Endothelial cell of umbilical vein (primary cell): ENCODE data around the gene PYGO1. TPM values are rescaled to one million over a fixed set of nuclear protein-coding genes. Genes with fewer than 3 reads are reported as not detected.

Experiments used
- BruUV-seq: library from RNA; stranded (reverse); fragments of 400-500 nt; replicated peaks from 2 replicates; lab custom pipeline; 2021; lab: Mats Ljungman, UMichigan
- CTCF ChIA-PET: fragments of 300-600, 350-600 bp; sonication (Branson Sonifier 250); formaldehyde crosslinking; loops from one replicate; lab custom pipeline; 2021; ENCODE audit warnings: antibody characterized with exemption, inconsistent platforms; lab: Charles Lee
- POLR2A ChIA-PET: fragments of 300-600, 350-600 bp; sonication (Branson Sonifier 250); formaldehyde crosslinking; loops from one replicate; lab custom pipeline; 2021; ENCODE audit warnings: antibody characterized with exemption, inconsistent platforms; lab: Charles Lee
- DNase-seq: peaks from one replicate; pipeline ENCODE4 v3.0.0-alpha.2; 2011; ENCODE audit warnings: low read depth, low spot score
- FAIRE-seq: peaks from 2 replicates; lab custom pipeline; 2011; peaks lifted over from hg19 to GRCh38; lab: Jason Lieb, UNC
- H2AFZ ChIP-seq: 2 replicates; pipeline ENCODE4 v1.6.0; 2012; ENCODE audit warnings: low read depth, low read length, control low read depth, inconsistent platforms
- H3K27ac ChIP-seq: 2 replicates; pipeline ENCODE4 v1.5.1; 2011; ENCODE audit warnings: low read depth, mild to moderate bottlenecking, control low read depth, low read length, moderate library complexity; ENCODE audit not compliant: insufficient read depth
- H3K27me3 ChIP-seq, 2 experiments: 2 replicates each; pipeline versions ENCODE4 v1.6.0 to v1.6.1; 2011; ENCODE audit warnings: low read length in 2 of 2, mixed read lengths in 1 of 2; ENCODE audit not compliant: control insufficient read depth in 2 of 2, insufficient read depth in 2 of 2
- H3K36me3 ChIP-seq, 2 experiments: 2 replicates in 1 of 2; 3 replicates in 1 of 2; pipeline ENCODE4 v1.5.1; 2011; ENCODE audit warnings: low read length in 2 of 2, mild to moderate bottlenecking in 1 of 2, moderate library complexity in 1 of 2; ENCODE audit not compliant: control insufficient read depth in 2 of 2, insufficient read depth in 2 of 2; ENCODE audit errors: extremely low read depth in 1 of 2
- H3K4me1 ChIP-seq: 3 replicates; pipeline ENCODE4 v1.5.1; 2011; ENCODE audit warnings: mild to moderate bottlenecking, low read length; ENCODE audit not compliant: control insufficient read depth, insufficient read depth; ENCODE audit errors: extremely low read depth
- H3K4me2 ChIP-seq: 2 replicates; pipeline ENCODE4 v1.6.1; 2011; ENCODE audit warnings: low read length, control low read depth, mixed read lengths; ENCODE audit not compliant: insufficient read depth
- H3K4me3 ChIP-seq, 3 experiments: fragments of 200-600 bp in 1 of 3; sonication (generic), shearing (Covaris generic) in 1 of 3; replicated peaks in 1 of 3; 2 replicates each; pipeline ENCODE4 v1.5.1; 2011 to 2016; ENCODE audit warnings: control low read depth in 3 of 3, low read length in 3 of 3, mild to moderate bottlenecking in 2 of 3, inconsistent platforms in 1 of 3, low read depth in 1 of 3, moderate library complexity in 1 of 3; ENCODE audit not compliant: insufficient read depth in 1 of 3
- H3K79me2 ChIP-seq: 2 replicates; pipeline ENCODE4 v1.6.0; 2012; ENCODE audit warnings: low read length, inconsistent platforms; ENCODE audit not compliant: control insufficient read depth, insufficient read depth
- H3K9ac ChIP-seq: replicated peaks from 2 replicates; pipeline ENCODE3; 2011; ENCODE audit warnings: low read length, control low read depth; ENCODE audit not compliant: insufficient read depth; ENCODE audit errors: extremely low read depth
- H3K9me1 ChIP-seq: replicated peaks from 3 replicates; pipeline ENCODE4 v1.6.0; 2011; ENCODE audit warnings: mild to moderate bottlenecking, low read length; ENCODE audit not compliant: control insufficient read depth, insufficient read depth; ENCODE audit errors: extremely low read depth
- H3K9me3 ChIP-seq: replicated peaks from 2 replicates; pipeline ENCODE4 v1.5.1; 2012; ENCODE audit warnings: low read length, inconsistent platforms; ENCODE audit not compliant: control insufficient read depth, insufficient read depth
- H4K20me1 ChIP-seq: replicated peaks from 2 replicates; pipeline ENCODE3; 2011; ENCODE audit warnings: mild to moderate bottlenecking, low read length; ENCODE audit not compliant: control insufficient read depth, insufficient read depth; ENCODE audit errors: extremely low read depth
- CTCF ChIP-seq, 2 donors: IDR thresholded peaks; 1 replicate in 1 of 2; 2 replicates in 1 of 2; pipeline ENCODE4 v1.5.1; 2011; ENCODE audit warnings: low read length in 2 of 2, mild to moderate bottlenecking in 2 of 2, moderate library complexity in 2 of 2, control low read depth in 1 of 2, inconsistent platforms in 1 of 2, low read depth in 1 of 2; ENCODE audit not compliant: insufficient read depth in 1 of 2; ENCODE audit errors: extremely low read depth in 1 of 2
- EZH2 ChIP-seq: IDR thresholded peaks from 2 replicates; pipeline ENCODE4 v1.6.1; 2012; ENCODE audit warnings: borderline replicate concordance, low read depth, mild to moderate bottlenecking, moderate library complexity, low read length, inconsistent platforms; ENCODE audit not compliant: severe bottlenecking
- GATA2 ChIP-seq: IDR thresholded peaks from 2 replicates; pipeline ENCODE4 v1.7.0; 2011; ENCODE audit warnings: low read depth, mild to moderate bottlenecking, moderate library complexity, mixed read lengths, low read length; ENCODE audit not compliant: insufficient read length, insufficient read depth
- JUN ChIP-seq: IDR thresholded peaks from 2 replicates; pipeline ENCODE4 v1.6.1; 2011; ENCODE audit warnings: borderline replicate concordance, low read depth; ENCODE audit not compliant: insufficient read length, insufficient read depth
- MAX ChIP-seq: IDR thresholded peaks from 2 replicates; pipeline ENCODE4 v1.6.1; 2011; ENCODE audit not compliant: insufficient read depth, insufficient read length
- MYC ChIP-seq: IDR thresholded peaks from one replicate; pipeline ENCODE4 v1.6.1; 2011; ENCODE audit warnings: mild to moderate bottlenecking, low read depth, low read length
- POLR2A ChIP-seq: IDR thresholded peaks from 2 replicates; pipeline ENCODE4 v1.6.1; 2012; ENCODE audit warnings: low read depth, mild to moderate bottlenecking, control low read depth, low read length
- POLR2AphosphoS5 ChIP-seq: IDR thresholded peaks from 2 replicates; pipeline ENCODE4 v1.6.1; 2012; ENCODE audit warnings: low read depth, mild to moderate bottlenecking, control low read depth, low read length, moderate library complexity; ENCODE audit not compliant: insufficient read depth
- dilution Hi-C: fragments of 300-500 bp; cut with MboI; formaldehyde crosslinking; loops from one replicate; pipeline ENCODE4 v1.15.0; 2019; ENCODE audit warnings: low sequenced_read_pairs; ENCODE audit not compliant: extremely low pct_ligation_motif_present
- intact Hi-C: fragments of 100-400 bp; cut with micrococcal nuclease; formaldehyde crosslinking; loops from one replicate; pipeline ENCODE4 v1.10.0; 2022
- polyA plus RNA-seq, 4 experiments: library from polyadenylated mRNA; depleted of rRNA in 3 of 4; stranded (reverse) in 3 of 4; unstranded in 1 of 4; fragments of >200 nt; gene quantifications; 2 replicates each; pipeline versions ENCODE4 v1.2.1 to v1.2.3, GENCODE V29; 2011 to 2012; ENCODE audit warnings: missing spikeins in 1 of 4
- total RNA-seq: library from RNA; stranded (reverse); gene quantifications from 2 replicates; pipeline ENCODE4 v1.2.3, GENCODE V29; 2021

The PYGO1 gene
- total and polyA plus RNA-seq, 2 donors (not counting 3 experiments of a cell fraction or from before 2014, with no cell fraction given), result 1.9 to 7.6 TPM

- no peak overlapping the region for H2AFZ ChIP-seq
- dilution Hi-C loops (no loop called here), intact Hi-C loops (no loop called here)
- peaks cover 2% of the 10 kb centered on the region for H3K9me3 ChIP-seq
- H3K79me2 ChIP-seq, result no peaks in the 10 kb centered on the region
- H3K4me2 ChIP-seq, result no peak overlapping the region
- BruUV-seq, result no TSS peak
- TF ChIP-seq POLR2A, result no peak
- TF ChIP-seq MAX, result no peak
- no peak for TF ChIP-seq MYC
- TF ChIP-seq POLR2AphosphoS5, result no peak
- no peak for TF ChIP-seq EZH2
- TF ChIP-seq JUN, result no peak
- TF ChIP-seq GATA2, result no peak
- no peak for TF ChIP-seq CTCF (IDR thresholded peaks at IDR 0.05; ENCODE audit: extremely low read depth in 1 of 2, insufficient read depth in 1 of 2, low read depth in 1 of 2, low read length in 2 of 2)
- no peaks in the 10 kb centered on the region for H3K36me3 ChIP-seq
- no peak overlapping the region for H3K27ac ChIP-seq
- no peaks in the 10 kb centered on the region for H3K4me1 ChIP-seq
- no peak overlapping the region for H3K9ac ChIP-seq
- no peak overlapping the region for H3K4me3 ChIP-seq
- peak; percentile 10 for DNase-seq
- ChIA-PET POLR2A (no interaction called here), CTCF (no interaction called here)
- no peaks in the 10 kb centered on the region for H3K9me1 ChIP-seq
- no peaks in the 10 kb centered on the region for H3K27me3 ChIP-seq
- H4K20me1 ChIP-seq, result no peaks in the 10 kb centered on the region
- no peak for FAIRE-seq
Measured at GRCh38 chr15:55552926-55553325, 35.2 kb downstream of the PYGO1 start.
